Measurements from ENCODE around the gene LTB4R2.

Gene LTB4R2

GRCh38 chr14:24289649-24290280 is 20.2 kb upstream of the LTB4R2 start:
- no peaks in the 10 kb centered on the region for H3K4me1 ChIP-seq (ENCODE audit: control insufficient read depth, insufficient read depth, low read length)
- H3K36me3 ChIP-seq (ENCODE audit: control insufficient read depth, insufficient read depth, low read length): peaks cover 38% of the 10 kb centered on the region
- H3K4me3 ChIP-seq (ENCODE audit: low read depth, low read length): no peak overlapping the region
- no peaks in the 10 kb centered on the region for H3K27me3 ChIP-seq (ENCODE audit: control insufficient read depth, insufficient read depth, low read length)
- no peaks in the 10 kb centered on the region for H3K9me3 ChIP-seq (ENCODE audit: control insufficient read depth, insufficient read depth, low read depth, low read length)
- no peak overlapping the region for H3K9ac ChIP-seq (ENCODE audit: low read length)
- H3K27ac ChIP-seq (ENCODE audit: low read depth, low read length): no peak overlapping the region

- H3K9ac ChIP-seq (ENCODE audit: low read length): no peak overlapping the region
- no peaks in the 10 kb centered on the region for H3K27me3 ChIP-seq (ENCODE audit: control insufficient read depth, insufficient read depth, low read length)
- H3K36me3 ChIP-seq (ENCODE audit: control insufficient read depth, insufficient read depth, low read length): peaks cover 44% of the 10 kb centered on the region
- no peaks in the 10 kb centered on the region for H3K9me3 ChIP-seq (ENCODE audit: control insufficient read depth, insufficient read depth, low read depth, low read length)
- H3K27ac ChIP-seq (ENCODE audit: low read depth, low read length): no peak overlapping the region
- no peaks in the 10 kb centered on the region for H3K4me1 ChIP-seq (ENCODE audit: control insufficient read depth, insufficient read depth, low read length)
- H3K4me3 ChIP-seq (ENCODE audit: low read depth, low read length): no peak overlapping the region
Measured at GRCh38 chr14:24290746-24291145, 19.2 kb upstream of the LTB4R2 start.

GRCh38 chr14:24291446-24292117 is 18.4 kb upstream of the LTB4R2 start:
- H3K4me1 ChIP-seq (ENCODE audit: control insufficient read depth, insufficient read depth, low read length): peaks cover 3% of the 10 kb centered on the region; the same call in 1 of the 2 replicates
- no peak overlapping the region for H3K9ac ChIP-seq (ENCODE audit: low read length)
- no peak overlapping the region for H3K4me3 ChIP-seq (ENCODE audit: low read depth, low read length)
- H3K9me3 ChIP-seq (ENCODE audit: control insufficient read depth, insufficient read depth, low read depth, low read length): no peaks in the 10 kb centered on the region
- no peak overlapping the region for H3K27ac ChIP-seq (ENCODE audit: low read depth, low read length)
- H3K27me3 ChIP-seq (ENCODE audit: control insufficient read depth, insufficient read depth, low read length): no peaks in the 10 kb centered on the region
- H3K36me3 ChIP-seq (ENCODE audit: control insufficient read depth, insufficient read depth, low read length): peaks cover 51% of the 10 kb centered on the region

GRCh38 chr14:24292118-24292807 is 17.7 kb upstream of the LTB4R2 start:
- Histone ChIP-seq H3K4me1 (ENCODE audit: control insufficient read depth, insufficient read depth, low read length) (peaks cover 5% of the 10 kb centered on the region; the same call in 1 of the 2 replicates), H3K9me3 (ENCODE audit: control insufficient read depth, insufficient read depth, low read depth, low read length) (no peaks in the 10 kb centered on the region), H3K4me3 (ENCODE audit: low read depth, low read length) (no peak overlapping the region), H3K27me3 (ENCODE audit: control insufficient read depth, insufficient read depth, low read length) (no peaks in the 10 kb centered on the region), H3K9ac (ENCODE audit: low read length) (no peak overlapping the region), H3K27ac (ENCODE audit: low read depth, low read length) (no peak overlapping the region), H3K36me3 (ENCODE audit: control insufficient read depth, insufficient read depth, low read length) (peaks cover 51% of the 10 kb centered on the region)

- H3K27ac ChIP-seq (ENCODE audit: low read depth, low read length): no peak overlapping the region
- H3K27me3 ChIP-seq (ENCODE audit: control insufficient read depth, insufficient read depth, low read length): no peaks in the 10 kb centered on the region
- no peak overlapping the region for H3K9ac ChIP-seq (ENCODE audit: low read length)
- H3K36me3 ChIP-seq (ENCODE audit: control insufficient read depth, insufficient read depth, low read length): peaks cover 51% of the 10 kb centered on the region
- H3K4me1 ChIP-seq (ENCODE audit: control insufficient read depth, insufficient read depth, low read length): peaks cover 5% of the 10 kb centered on the region; the same call in 1 of the 2 replicates
- H3K9me3 ChIP-seq (ENCODE audit: control insufficient read depth, insufficient read depth, low read depth, low read length): no peaks in the 10 kb centered on the region
- H3K4me3 ChIP-seq (ENCODE audit: low read depth, low read length): no peak overlapping the region
Measured at GRCh38 chr14:24293525-24293924, 16.4 kb upstream of the LTB4R2 start.

GRCh38 chr14:24296341-24297157 is 13.4 kb upstream of the LTB4R2 start:
- H3K4me1 ChIP-seq (ENCODE audit: control insufficient read depth, insufficient read depth, low read length): peaks cover 14% of the 10 kb centered on the region
- H3K27ac ChIP-seq (ENCODE audit: low read depth, low read length): no peak overlapping the region
- peaks cover 32% of the 10 kb centered on the region for H3K36me3 ChIP-seq (ENCODE audit: control insufficient read depth, insufficient read depth, low read length)
- H3K27me3 ChIP-seq (ENCODE audit: control insufficient read depth, insufficient read depth, low read length): no peaks in the 10 kb centered on the region
- no peak overlapping the region for H3K9ac ChIP-seq (ENCODE audit: low read length)
- no peak overlapping the region for H3K4me3 ChIP-seq (ENCODE audit: low read depth, low read length)
- H3K9me3 ChIP-seq (ENCODE audit: control insufficient read depth, insufficient read depth, low read depth, low read length): no peaks in the 10 kb centered on the region

GRCh38 chr14:24297190-24297964 is 12.6 kb upstream of the LTB4R2 start:
- no peaks in the 10 kb centered on the region for H3K9me3 ChIP-seq (ENCODE audit: control insufficient read depth, insufficient read depth, low read depth, low read length)
- H3K27ac ChIP-seq (ENCODE audit: low read depth, low read length): no peak overlapping the region
- no peaks in the 10 kb centered on the region for H3K27me3 ChIP-seq (ENCODE audit: control insufficient read depth, insufficient read depth, low read length)
- peaks cover 14% of the 10 kb centered on the region for H3K4me1 ChIP-seq (ENCODE audit: control insufficient read depth, insufficient read depth, low read length)
- H3K4me3 ChIP-seq (ENCODE audit: low read depth, low read length): no peak overlapping the region
- H3K9ac ChIP-seq (ENCODE audit: low read length): no peak overlapping the region
- peaks cover 32% of the 10 kb centered on the region for H3K36me3 ChIP-seq (ENCODE audit: control insufficient read depth, insufficient read depth, low read length)

GRCh38 chr14:24298892-24299254 is 11.1 kb upstream of the LTB4R2 start:
- peaks cover 14% of the 10 kb centered on the region for H3K4me1 ChIP-seq (ENCODE audit: control insufficient read depth, insufficient read depth, low read length)
- H3K9me3 ChIP-seq (ENCODE audit: control insufficient read depth, insufficient read depth, low read depth, low read length): no peaks in the 10 kb centered on the region
- no peaks in the 10 kb centered on the region for H3K27me3 ChIP-seq (ENCODE audit: control insufficient read depth, insufficient read depth, low read length)
- no peak overlapping the region for H3K27ac ChIP-seq (ENCODE audit: low read depth, low read length)
- H3K4me3 ChIP-seq (ENCODE audit: low read depth, low read length): peak overlapping the region; percentile 90
- peaks cover 42% of the 10 kb centered on the region for H3K36me3 ChIP-seq (ENCODE audit: control insufficient read depth, insufficient read depth, low read length)
- peak overlapping the region; percentile 81 for H3K9ac ChIP-seq (ENCODE audit: low read length)

- peak within 1 kb of the TSS; percentile 38; the same call in 1 of the 2 replicates for H3K27ac ChIP-seq (ENCODE audit: low read depth, low read length)
Measured at GRCh38 chr14:24299255-24300191, 10.4 kb upstream of the LTB4R2 start, which contains the start of the genes DHRS1 and NOP9. DHRS1 (minus strand) TSS chr14:24299780; CDS start chr14:24299106, 674 bp downstream. NOP9 (plus strand) TSS chr14:24299850; CDS start chr14:24299955, 105 bp downstream.

More at GRCh38 chr14:24299255-24300191, 10.4 kb upstream of the LTB4R2 start, which contains the start of the genes DHRS1 and NOP9:
- Histone ChIP-seq H3K9me3 (ENCODE audit: control insufficient read depth, insufficient read depth, low read depth, low read length) (no peaks in the 10 kb centered on the region), H3K36me3 (ENCODE audit: control insufficient read depth, insufficient read depth, low read length) (peaks cover 48% of the 10 kb centered on the region), H3K4me3 (ENCODE audit: low read depth, low read length) (peak within 1 kb of the TSS; percentile 90), H3K27me3 (ENCODE audit: control insufficient read depth, insufficient read depth, low read length) (no peaks in the 10 kb centered on the region), H3K9ac (ENCODE audit: low read length) (peak within 1 kb of the TSS; percentile 81), H3K4me1 (ENCODE audit: control insufficient read depth, insufficient read depth, low read length) (peaks cover 14% of the 10 kb centered on the region)
